ENCODE data around the gene ARHGAP42.
A peak's percentile ranks its signal among the peaks of the same experiment; 100 is the strongest.

ARHGAP42 gene

DNA sequence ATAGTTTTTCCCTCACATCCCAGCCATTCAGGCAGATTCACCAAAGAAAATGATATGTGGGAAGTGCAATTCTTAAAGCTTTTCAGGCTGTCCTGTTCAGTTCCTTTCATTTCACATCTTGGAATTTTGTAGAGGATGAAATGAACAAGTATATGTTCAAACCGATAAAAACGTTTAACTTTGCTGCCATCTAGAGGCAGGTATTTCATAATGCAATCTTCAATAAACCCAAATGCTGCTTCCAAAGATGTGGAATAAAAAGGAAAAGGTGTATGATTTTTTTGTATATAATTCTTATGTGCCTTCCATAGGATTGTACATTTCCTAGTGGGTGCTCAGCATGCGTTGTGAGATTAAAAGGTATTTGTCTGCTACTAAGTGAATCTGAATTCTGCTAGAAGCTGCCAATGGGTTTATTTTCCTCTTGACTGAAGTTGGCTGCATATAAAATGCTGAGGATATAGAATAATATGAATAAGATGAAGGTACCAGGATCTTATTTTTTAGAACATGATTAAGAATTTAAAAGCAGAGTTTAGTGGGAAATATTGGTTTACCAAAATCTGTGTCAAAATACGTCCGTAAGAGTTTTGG is 243.2 kb downstream of the ARHGAP42 start:
- TF ChIP-seq CTCF (conservative IDR thresholded peaks at IDR 0.05; ENCODE audit: low read depth), result peak; percentile 67
- POLR2A ChIA-PET (ENCODE audit: low non-redundant PET), result no interaction called here
- peak; percentile 34 for DNase-seq (ENCODE audit: low spot score)
- no peak overlapping the region for H3K27ac ChIP-seq
- CTCF ChIA-PET, result interaction anchor here (0.6 to 0.7 kb wide), 2 partner anchors 121 to 1142 kb away, joined by 4 read pairs; no protein-coding TSS in a partner anchor

DNA sequence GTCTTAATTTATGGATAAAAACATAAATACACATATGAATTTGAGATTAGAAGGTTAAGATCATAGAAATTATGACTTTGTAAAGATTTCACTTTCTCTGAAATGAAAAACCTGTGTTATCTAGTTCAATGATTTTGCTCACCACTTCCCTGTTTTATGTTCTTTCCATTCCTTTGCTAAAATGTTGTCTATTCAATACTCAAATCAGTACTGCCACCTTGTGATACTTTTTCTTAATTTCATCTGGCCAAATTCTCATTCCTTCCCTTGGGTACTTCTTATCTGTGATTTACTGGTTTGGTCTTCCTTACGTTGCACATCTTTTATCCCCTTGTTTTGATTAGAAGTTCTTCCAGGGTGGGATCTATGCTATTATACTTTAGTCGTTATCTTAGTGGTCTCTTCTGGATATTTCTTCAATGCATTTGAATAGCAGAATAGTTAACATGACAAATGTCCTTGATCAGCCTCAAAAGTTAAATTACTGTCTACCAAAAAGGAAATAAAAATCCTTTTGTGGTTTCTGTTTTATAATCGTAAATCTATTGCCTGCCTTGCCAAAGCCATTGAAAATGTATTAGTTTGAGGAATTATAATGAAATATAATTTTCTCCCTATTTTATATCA is 245.5 kb downstream of the ARHGAP42 start:
- CTCF ChIA-PET, result interaction anchor here (0.7 kb wide), 1 partner anchor 354 kb away, joined by 3 read pairs; no protein-coding TSS in a partner anchor
- POLR2A ChIA-PET (ENCODE audit: low non-redundant PET), result no interaction called here
- peak; percentile 12 for DNase-seq (ENCODE audit: low spot score)
- peak; percentile 34 for TF ChIP-seq CTCF (conservative IDR thresholded peaks at IDR 0.05; ENCODE audit: low read depth)
- no peak overlapping the region for H3K27ac ChIP-seq

DNA sequence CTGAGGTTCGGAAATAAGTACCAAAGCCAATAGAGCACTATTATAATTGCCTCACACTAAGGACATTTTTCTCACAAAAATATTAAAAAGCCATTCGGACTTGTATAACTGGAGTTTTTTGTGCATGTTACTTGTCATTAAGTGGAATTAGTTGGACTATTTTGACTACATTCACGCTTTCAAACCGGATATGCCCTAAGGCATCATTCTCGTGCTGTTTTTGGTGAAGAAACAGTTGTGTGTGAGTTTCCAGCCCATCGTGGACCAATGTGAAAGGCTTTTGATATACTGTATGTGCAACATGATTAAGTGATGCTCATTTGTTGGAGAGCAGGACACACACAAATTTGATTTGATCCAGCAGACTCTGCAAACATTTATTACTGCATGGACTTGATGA is 249.7 kb downstream of the ARHGAP42 start:
- DNase-seq (ENCODE audit: low spot score), result no peak
- ChIA-PET CTCF (interaction anchor here (0.7 kb wide), 1 partner anchor 171 kb away, joined by 3 read pairs; no protein-coding TSS in a partner anchor), POLR2A (ENCODE audit: low non-redundant PET) (no interaction called here)
- TF ChIP-seq CTCF (conservative IDR thresholded peaks at IDR 0.05; ENCODE audit: low read depth), result no peak
- H3K27ac ChIP-seq, result no peak overlapping the region

- ChIA-PET POLR2A (ENCODE audit: low non-redundant PET) (no interaction called here), CTCF (no interaction called here)
- DNase-seq (ENCODE audit: low spot score), result no peak
- no peak overlapping the region for H3K27ac ChIP-seq
- TF ChIP-seq CTCF (conservative IDR thresholded peaks at IDR 0.05; ENCODE audit: low read depth), result no peak
Observed at GRCh38 chr11:100939571-100939970, 252.5 kb downstream of the ARHGAP42 start.

DNA sequence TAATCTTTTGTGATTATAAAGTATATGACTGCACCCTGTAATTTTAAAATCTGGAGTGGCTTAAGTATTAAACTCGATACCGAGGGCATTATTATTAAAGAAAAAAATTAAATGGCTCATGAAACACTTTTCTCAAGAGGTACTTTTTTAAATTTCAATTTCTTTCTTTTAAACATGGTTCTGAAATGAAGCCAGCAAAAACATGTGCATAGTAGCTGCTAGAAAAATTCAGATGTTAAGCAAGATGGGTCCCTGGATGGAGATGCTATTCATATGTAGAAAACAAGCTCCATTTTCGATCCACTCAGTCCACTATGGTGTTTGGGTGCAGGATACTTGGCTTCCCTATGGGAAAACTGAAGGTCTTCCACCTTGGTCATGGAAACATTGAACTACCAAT is 253.0 kb downstream of the ARHGAP42 start:
- ChIA-PET CTCF (no interaction called here), POLR2A (ENCODE audit: low non-redundant PET) (no interaction called here)
- no peak for DNase-seq (ENCODE audit: low spot score)
- no peak for TF ChIP-seq CTCF (conservative IDR thresholded peaks at IDR 0.05; ENCODE audit: low read depth)
- H3K27ac ChIP-seq, result no peak overlapping the region

DNA sequence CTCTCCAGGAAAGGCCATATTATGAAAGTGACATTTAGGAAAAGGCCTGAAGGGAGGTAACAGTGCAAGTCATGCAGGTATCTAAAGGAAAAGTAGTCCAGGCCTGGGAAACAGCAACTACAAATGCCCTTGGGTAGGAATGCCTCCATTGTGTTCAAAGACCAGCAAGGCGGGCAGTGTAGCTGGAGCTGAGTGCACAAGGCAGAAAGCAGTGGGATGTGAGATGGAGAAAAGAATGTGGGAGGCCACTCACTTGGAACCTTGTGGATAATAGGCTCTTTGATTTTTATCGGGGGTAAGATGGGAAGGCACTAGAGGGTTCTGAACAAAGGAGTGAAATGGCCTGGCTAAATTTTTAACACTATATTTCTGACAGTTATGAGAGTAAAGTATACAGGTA is 253.9 kb downstream of the ARHGAP42 start:
- H3K27ac ChIP-seq, result no peak overlapping the region
- POLR2A ChIA-PET (ENCODE audit: low non-redundant PET), result no interaction called here
- no peak for TF ChIP-seq CTCF (conservative IDR thresholded peaks at IDR 0.05; ENCODE audit: low read depth)
- DNase-seq (ENCODE audit: low spot score), result no peak
- CTCF ChIA-PET, result no interaction called here
